Subcutaneous abdominal adipose tissue (tissue), 5 donors: ENCODE data around the gene CACFD1.

Experiments used
- H3K27ac ChIP-seq: one replicate; pipeline ENCODE4 v1.7.0; 2013; ENCODE audit warnings: low read depth, mild to moderate bottlenecking, inconsistent platforms, low read length, moderate library complexity
- H3K27me3 ChIP-seq, 5 donors: one replicate each; pipeline ENCODE4 v1.7.0; 2013; ENCODE audit warnings: low read length in 5 of 5, inconsistent platforms in 1 of 5; ENCODE audit not compliant: control insufficient read depth in 5 of 5, insufficient read depth in 4 of 5
- H3K36me3 ChIP-seq, 5 donors: one replicate each; pipeline ENCODE4 v1.7.0; 2013; ENCODE audit warnings: low read length in 5 of 5; ENCODE audit not compliant: control insufficient read depth in 5 of 5, insufficient read depth in 5 of 5
- H3K4me1 ChIP-seq, 5 donors: one replicate each; pipeline ENCODE4 v1.7.0; 2013; ENCODE audit warnings: low read length in 5 of 5, mild to moderate bottlenecking in 3 of 5, moderate library complexity in 1 of 5; ENCODE audit not compliant: control insufficient read depth in 5 of 5, insufficient read depth in 5 of 5
- H3K4me3 ChIP-seq, 5 donors: one replicate each; pipeline ENCODE4 v1.7.0; 2013; ENCODE audit warnings: low read length in 5 of 5, low read depth in 1 of 5
- H3K9ac ChIP-seq, 5 donors: one replicate each; pipeline ENCODE4 v1.7.0; 2013; ENCODE audit warnings: low read length in 5 of 5, mild to moderate bottlenecking in 4 of 5, moderate library complexity in 3 of 5
- H3K9me3 ChIP-seq, 5 donors: one replicate each; pipeline ENCODE4 v1.7.0; 2013; ENCODE audit warnings: low read length in 5 of 5; ENCODE audit not compliant: control insufficient read depth in 5 of 5
- donor health status: healthy.
- donor health status: healthy.
- donor health status: healthy.
- donor health status: healthy.
- donor health status: healthy.

Gene CACFD1

DNA sequence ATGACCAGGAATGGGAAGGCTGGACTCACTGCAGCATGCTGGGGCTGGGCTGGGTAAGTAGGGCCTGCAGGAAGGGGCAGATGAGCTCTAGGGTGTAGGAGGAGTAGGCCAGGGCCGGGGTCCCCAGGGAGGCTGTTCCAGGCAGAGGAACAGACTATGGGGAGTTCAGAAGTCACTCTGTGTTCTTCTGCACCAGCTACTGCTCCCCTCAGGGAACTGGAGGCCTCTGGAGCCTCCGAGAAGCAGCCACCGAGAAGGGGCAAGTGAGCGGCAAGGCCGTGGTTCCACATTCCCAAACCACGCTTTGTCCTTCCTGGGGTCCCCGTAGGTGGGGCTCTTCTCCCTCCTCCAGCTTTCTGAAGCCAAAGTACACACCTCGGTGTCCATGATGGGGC, 27.6 kb downstream of the CACFD1 start:
- H3K27me3 ChIP-seq, result peaks cover 6 to 31% (median 28%) of the 10 kb centered on the region in 5 donors
- H3K36me3 ChIP-seq, result no peaks in the 10 kb centered on the region
- H3K27ac ChIP-seq, result no peak overlapping the region
- H3K9me3 ChIP-seq, result no peaks in the 10 kb centered on the region
- no peak overlapping the region for H3K9ac ChIP-seq
- H3K4me1 ChIP-seq, result peaks cover 0 to 22% (median 4%) of the 10 kb centered on the region in 5 donors
- no peak overlapping the region for H3K4me3 ChIP-seq

DNA sequence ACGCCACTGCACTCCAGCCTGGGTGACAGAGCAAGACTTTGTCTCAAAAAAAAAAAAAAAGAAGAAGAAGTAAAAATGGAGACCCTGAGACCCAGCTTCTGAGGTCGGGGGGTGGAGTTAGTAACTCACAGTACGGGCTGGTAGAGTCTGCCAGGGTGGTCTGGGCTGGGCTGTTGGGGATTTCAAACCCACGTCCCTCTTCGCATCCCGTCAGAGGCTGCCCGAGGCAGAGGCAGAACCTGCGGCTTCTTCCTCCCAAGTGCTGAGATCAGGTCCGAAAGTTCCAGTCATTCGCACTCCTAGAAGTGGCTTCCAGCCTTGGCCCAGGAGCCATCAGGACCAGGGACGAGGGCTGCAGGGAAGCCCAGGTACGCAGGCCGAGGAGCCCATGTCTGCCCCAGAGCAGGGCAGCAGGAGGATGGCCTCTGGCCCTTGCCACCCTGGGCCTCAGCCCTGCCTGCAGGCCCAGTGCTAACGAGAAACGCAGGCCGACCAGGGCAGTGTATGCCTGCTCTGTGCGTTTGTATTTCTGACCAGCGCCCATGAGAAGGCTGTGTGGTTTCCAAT, 29.0 kb downstream of the CACFD1 start:
- H3K9ac ChIP-seq, result no peak overlapping the region
- no peak overlapping the region for H3K27ac ChIP-seq
- peaks cover 6 to 30% (median 26%) of the 10 kb centered on the region in 5 donors for H3K27me3 ChIP-seq
- H3K9me3 ChIP-seq, result no peaks in the 10 kb centered on the region
- H3K4me1 ChIP-seq, result peaks cover 0 to 26% (median 4%) of the 10 kb centered on the region in 5 donors
- no peak overlapping the region for H3K4me3 ChIP-seq
- H3K36me3 ChIP-seq, result no peaks in the 10 kb centered on the region

DNA sequence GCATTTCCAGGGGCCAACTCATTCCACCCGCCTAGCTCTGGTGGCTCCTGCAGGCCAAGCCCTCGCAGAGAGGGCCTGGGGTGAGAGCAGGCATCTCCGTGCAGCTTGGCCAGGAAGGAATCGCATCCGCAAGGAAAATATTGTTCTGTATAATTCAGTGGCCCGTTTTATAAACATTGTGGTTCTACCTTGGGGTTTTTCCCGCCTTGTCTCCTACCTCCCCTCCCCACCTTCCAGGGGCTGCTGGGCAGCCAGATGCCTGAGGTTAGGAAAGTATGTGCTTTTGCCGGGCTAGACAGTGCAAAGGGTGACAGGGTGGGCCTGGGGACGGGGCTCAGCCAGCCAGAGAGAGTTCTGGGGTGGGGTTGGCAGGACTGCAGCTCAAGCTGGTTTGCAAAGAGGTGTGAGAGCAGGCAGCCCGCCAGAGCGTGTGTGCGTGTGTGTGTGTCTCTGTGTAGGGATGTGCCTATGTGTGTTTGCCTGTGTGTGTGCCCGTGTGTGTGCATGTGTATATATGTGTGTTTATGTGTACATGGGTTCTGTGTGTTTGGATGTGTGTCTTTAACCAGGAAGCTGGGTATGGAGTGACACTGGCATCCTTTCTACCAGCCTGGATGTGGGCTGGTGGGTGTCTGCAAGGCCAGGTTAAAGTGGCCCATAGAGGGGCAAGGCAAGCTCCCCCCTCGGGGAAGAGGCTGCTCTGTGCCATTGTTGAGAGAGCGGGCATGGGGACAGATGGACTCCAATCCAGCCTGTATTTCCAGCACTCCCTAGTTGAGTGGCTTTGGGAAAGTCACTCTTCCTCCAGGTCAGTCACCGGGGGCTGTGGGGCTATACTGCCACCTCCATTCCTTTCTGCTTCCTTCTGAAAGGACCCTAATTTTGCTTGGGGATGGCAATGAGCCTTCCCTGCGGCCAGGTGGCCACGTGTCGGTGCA, 29.7 kb downstream of the CACFD1 start:
- H3K27ac ChIP-seq, result no peak overlapping the region
- no peaks in the 10 kb centered on the region for H3K36me3 ChIP-seq
- H3K27me3 ChIP-seq, result peaks cover 6 to 34% (median 28%) of the 10 kb centered on the region in 5 donors
- no peaks in the 10 kb centered on the region for H3K9me3 ChIP-seq
- H3K4me1 ChIP-seq, result peaks cover 0 to 26% (median 4%) of the 10 kb centered on the region in 5 donors
- no peak overlapping the region for H3K9ac ChIP-seq
- H3K4me3 ChIP-seq, result no peak overlapping the region

DNA sequence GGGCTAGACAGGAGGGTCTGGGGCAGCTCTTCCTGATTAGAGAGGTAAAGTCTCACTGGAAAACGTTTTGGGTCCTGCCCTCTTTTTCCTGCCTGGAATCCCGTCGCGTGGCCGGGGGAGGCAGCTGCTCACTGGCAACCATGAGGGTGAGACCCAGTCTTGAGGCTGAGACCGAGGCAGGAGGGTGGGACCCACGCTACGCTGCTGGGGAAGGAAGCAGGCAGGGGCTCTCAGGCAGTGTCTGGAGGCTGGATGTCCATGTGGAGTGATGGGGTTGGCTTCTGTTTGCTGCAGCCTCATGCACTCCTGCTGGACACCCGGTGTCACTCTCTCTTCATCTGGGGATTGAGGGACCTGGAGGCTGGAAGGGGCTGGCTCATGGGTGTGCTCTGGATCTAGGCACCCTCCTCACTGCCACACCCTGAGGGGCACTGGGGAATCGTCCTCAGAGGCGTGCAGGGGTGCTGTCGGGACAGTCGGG, 30.5 kb downstream of the CACFD1 start:
- H3K27ac ChIP-seq, result no peak overlapping the region
- H3K36me3 ChIP-seq, result no peaks in the 10 kb centered on the region
- H3K4me3 ChIP-seq, result no peak overlapping the region
- no peak overlapping the region for H3K9ac ChIP-seq
- peaks cover 0 to 26% (median 4%) of the 10 kb centered on the region in 5 donors for H3K4me1 ChIP-seq
- no peaks in the 10 kb centered on the region for H3K9me3 ChIP-seq
- peaks cover 6 to 34% (median 21%) of the 10 kb centered on the region in 5 donors for H3K27me3 ChIP-seq

DNA sequence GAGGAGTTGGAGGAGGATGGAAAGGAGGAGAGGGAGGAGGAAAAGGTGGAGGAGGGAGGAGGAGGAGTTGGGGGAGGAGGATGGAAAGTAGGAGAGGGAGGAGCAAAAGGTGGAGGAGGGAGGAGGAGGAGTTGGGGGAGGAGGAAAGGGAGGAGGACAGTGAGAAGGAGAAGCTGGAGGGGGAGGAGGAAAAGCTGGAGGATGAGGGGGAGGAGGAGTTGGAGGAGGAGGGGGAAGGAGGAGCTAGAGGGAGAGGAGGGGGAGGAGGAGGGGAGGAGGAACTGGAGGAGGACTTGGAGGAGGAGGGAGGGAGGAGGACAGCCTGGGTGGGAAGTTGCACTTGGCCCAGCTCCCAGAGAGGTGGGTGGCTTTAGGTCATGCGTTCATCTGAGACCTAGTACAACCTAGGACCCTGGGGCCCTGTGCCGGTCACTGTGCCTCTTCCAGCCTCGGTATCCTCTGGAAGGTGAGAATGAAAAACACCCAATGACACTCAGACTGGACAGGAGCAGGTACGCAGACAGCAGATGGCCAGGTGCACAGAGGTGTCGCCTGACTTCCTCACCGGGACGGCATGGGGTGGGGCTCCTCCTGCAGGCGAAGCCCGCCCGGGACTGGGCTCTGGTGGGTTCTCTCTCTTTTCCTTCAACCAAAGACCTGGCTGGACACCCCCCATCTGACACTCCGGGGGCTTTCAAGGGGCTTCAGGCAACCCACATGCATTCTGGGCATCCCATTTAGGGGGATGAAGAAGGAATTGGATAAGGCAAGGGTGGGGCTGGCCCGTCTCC, 31.3 kb downstream of the CACFD1 start:
- Histone ChIP-seq H3K27ac (no peak overlapping the region), H3K4me1 (peaks cover 0 to 28% (median 1%) of the 10 kb centered on the region in 5 donors)

DNA sequence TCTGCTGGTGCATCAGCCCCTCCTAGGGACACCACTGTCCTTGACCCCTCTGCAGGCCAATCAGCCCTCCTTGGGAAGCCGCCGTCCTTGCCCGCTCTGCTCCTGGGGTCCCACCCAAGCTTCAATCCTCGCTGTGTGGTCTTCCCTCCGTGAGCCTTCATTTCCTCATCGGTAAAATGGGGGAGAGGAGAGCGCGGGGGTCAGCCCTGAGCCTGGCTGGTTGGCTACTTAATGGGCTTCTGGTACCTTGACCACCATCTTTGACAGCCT, 31.8 kb downstream of the CACFD1 start:
- Histone ChIP-seq H3K9me3 (no peaks in the 10 kb centered on the region), H3K27ac (no peak overlapping the region), H3K9ac (no peak overlapping the region), H3K36me3 (no peaks in the 10 kb centered on the region), H3K4me3 (no peak overlapping the region), H3K27me3 (peaks cover 9 to 47% (median 22%) of the 10 kb centered on the region in 5 donors), H3K4me1 (peaks cover 0 to 26% (median 0%) of the 10 kb centered on the region in 5 donors)

More for the DNA sequence above, 31.3 kb downstream of the CACFD1 start:
- Histone ChIP-seq H3K9ac (no peak overlapping the region), H3K36me3 (no peaks in the 10 kb centered on the region), H3K4me3 (no peak overlapping the region), H3K9me3 (no peaks in the 10 kb centered on the region), H3K27me3 (peaks cover 6 to 42% (median 18%) of the 10 kb centered on the region in 5 donors)

DNA sequence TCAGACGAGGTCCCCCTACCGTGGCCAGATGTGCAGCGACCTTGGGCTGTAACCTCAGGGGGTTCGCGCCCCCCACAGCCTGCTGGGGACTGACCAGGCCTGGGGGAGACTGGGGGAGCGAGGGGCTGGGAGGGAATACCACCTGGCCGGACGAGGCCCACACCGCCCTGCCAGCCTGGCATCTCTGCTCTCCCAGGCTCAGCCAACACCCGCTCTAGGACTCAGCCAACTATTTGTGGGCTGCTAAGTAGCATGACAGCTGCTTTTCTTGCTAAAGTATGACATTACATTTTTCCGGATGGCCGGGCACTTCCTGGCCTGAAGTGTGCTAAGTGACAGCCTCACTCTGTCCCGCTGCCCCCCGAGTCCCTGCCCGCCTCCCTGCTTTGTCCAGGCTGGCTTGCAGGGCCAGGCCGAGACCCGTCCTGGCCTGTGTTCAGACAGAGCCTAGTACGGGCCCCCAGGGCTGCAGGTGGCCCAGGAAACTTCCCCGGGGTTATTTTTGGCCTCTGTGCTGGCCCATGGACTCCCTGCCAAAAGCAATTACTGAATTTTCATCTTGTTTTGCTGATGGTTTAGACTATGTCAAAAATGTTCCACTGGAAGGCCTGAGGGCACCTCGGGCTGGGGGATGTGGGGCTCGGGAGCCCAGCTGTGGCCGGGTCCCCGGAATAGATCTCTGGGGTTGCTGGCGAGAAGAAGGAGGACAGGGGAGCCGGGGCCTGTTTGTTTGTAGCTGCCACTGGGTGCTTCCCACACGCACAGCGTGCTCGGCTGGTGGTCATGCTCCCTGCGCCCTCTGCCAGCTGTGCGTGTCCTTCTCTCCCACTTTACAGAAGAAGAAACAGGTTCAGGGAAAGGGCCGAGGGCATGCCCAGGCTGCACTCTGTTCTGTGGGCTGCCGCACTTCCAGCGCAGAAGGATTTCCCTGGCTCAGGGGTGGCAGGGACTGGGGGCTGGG, 32.6 kb downstream of the CACFD1 start:
- Histone ChIP-seq H3K9ac (no peak overlapping the region), H3K27ac (no peak overlapping the region), H3K36me3 (no peaks in the 10 kb centered on the region), H3K4me3 (no peak overlapping the region), H3K9me3 (no peaks in the 10 kb centered on the region), H3K27me3 (peaks cover 14 to 55% (median 30%) of the 10 kb centered on the region in 5 donors), H3K4me1 (peaks cover 0 to 24% (median 0%) of the 10 kb centered on the region in 5 donors)

DNA sequence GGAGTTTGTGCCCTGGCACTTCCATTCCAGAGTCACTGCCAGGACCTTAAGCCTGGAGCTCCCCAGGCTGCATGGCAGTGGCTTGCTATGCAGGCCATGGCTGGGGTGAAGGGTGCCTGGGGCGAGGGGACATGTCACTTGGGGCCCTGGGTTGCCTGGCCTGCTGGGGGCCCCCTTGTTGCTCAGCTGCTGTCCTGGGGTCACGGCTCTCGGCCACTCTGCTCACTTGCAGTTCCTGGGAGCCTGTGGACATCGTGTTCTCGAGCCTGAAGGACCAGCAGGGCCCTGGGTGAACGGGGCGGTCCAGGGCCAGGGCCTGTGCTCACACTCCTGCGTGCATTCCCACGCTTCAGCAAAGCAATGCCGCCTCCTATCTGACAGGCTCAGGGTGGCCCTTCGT, 33.6 kb downstream of the CACFD1 start:
- H3K27me3 ChIP-seq, result peaks cover 8 to 59% (median 30%) of the 10 kb centered on the region in 5 donors
- no peaks in the 10 kb centered on the region for H3K9me3 ChIP-seq
- no peak overlapping the region for H3K27ac ChIP-seq
- peaks cover 0 to 16% (median 0%) of the 10 kb centered on the region in 5 donors for H3K4me1 ChIP-seq
- no peak overlapping the region for H3K4me3 ChIP-seq
- no peak overlapping the region for H3K9ac ChIP-seq
- H3K36me3 ChIP-seq, result no peaks in the 10 kb centered on the region

DNA sequence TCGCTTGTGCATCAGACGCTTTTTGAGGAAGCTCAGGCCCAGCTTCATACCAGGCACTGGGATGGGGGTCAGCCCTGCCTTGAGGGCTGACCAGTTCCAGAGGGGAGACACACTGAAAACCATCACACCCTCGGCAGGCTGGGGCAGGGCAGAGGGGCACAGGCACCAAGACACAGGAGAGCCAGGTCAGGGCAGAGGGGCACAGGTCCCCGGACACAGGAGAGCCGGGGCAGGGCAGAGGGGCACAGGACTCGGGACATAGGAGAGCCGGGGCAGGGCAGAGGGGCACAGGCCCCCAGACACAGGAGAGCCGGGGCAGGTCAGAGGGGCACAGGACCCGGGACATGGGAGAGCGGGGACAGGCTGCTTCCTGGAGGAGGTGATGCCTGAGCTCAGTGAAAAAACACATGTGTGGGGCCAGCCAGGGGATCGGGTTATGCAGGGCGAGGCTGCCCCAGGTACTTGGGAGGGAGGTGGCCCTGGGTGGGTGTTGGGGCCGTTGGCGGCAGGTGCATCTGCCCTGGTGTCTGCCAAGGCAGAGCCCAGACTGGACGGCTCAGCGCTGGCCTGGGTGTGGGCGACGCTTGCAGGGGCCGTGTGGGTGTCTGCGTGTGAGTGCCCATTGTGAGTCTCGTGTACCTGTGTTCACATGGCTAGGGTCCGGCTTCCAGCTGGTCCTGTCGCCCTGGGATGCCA, 34.2 kb downstream of the CACFD1 start:
- H3K27me3 ChIP-seq, result peaks cover 8 to 60% (median 34%) of the 10 kb centered on the region in 5 donors
- no peak overlapping the region for H3K9ac ChIP-seq
- no peaks in the 10 kb centered on the region for H3K36me3 ChIP-seq
- H3K4me1 ChIP-seq, result peaks cover 0 to 16% (median 0%) of the 10 kb centered on the region in 5 donors
- H3K4me3 ChIP-seq, result no peak overlapping the region
- no peaks in the 10 kb centered on the region for H3K9me3 ChIP-seq
- no peak overlapping the region for H3K27ac ChIP-seq
